Progenitor cell of endocrine pancreas (in vitro differentiated cells): ENCODE results near the gene IFIT5. TPM values are rescaled to one million over a fixed set of nuclear protein-coding genes. Genes with fewer than 3 reads are reported as not detected.
A peak's percentile ranks its signal among the peaks of the same experiment; 100 is the strongest.

Experiments used
- DNase-seq: peaks from one replicate; pipeline ENCODE4 v3.0.0; 2021; ENCODE audit warnings: low spot score; ENCODE audit not compliant: unreplicated experiment
- H3K27ac Mint-ChIP-seq: 2 replicates; pipeline ENCODE4 v1.8.0; 2021; ENCODE audit warnings: mild to moderate bottlenecking, moderate library complexity, mixed read lengths
- H3K27me3 Mint-ChIP-seq: 2 replicates; pipeline ENCODE4 v1.8.0; 2021; ENCODE audit warnings: mixed read lengths
- H3K36me3 Mint-ChIP-seq: 2 replicates; pipeline ENCODE4 v1.8.0; 2022; ENCODE audit warnings: mixed read lengths; ENCODE audit not compliant: insufficient read depth
- H3K4me1 Mint-ChIP-seq: 2 replicates; pipeline ENCODE4 v1.8.0; 2021; ENCODE audit warnings: low read depth, mixed read lengths
- H3K4me3 Mint-ChIP-seq: 2 replicates; pipeline ENCODE4 v1.8.0; 2021; ENCODE audit warnings: low read depth, mild to moderate bottlenecking, moderate library complexity, mixed read lengths
- H3K9me3 Mint-ChIP-seq: 2 replicates; pipeline ENCODE4 v1.8.0; 2021; ENCODE audit warnings: low read depth, mixed read lengths
- total RNA-seq: library from RNA; stranded (reverse); gene quantifications from 2 replicates; pipeline ENCODE4 v1.2.1, GENCODE V29; 2021
- TF ChIP-seq, protein P1 (sequence below): fragments of 200-600 bp; sonication (generic); IDR thresholded peaks from one replicate; pipeline ENCODE4 v1.5.0; 2021; ENCODE audit warnings: antibody characterized with exemption, mild to moderate bottlenecking; ENCODE audit not compliant: unreplicated experiment

The IFIT5 gene
- total RNA-seq, 1 donor from 2014 or later: 6.0 TPM

DNA sequence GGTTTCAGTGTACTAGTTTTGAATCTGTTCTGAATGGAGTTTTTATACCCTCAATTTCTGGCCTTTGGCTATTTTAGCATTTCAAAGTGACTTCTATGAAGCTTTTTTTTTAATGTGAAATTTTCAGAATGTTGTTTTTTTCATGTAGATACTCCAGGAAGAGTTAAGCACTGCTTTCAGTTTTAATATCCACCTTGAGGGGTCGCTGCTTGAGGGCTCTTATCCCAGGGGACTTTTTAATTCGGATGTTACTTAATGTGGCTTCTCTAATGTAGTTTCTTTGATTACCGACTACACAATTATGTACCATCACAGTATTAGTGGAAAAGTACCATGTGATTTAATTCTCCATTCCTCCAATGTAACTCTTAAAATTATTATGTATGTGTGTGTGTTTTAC is 5.2 kb downstream of the IFIT5 start:
- no peak for DNase-seq
- peaks cover 8% of the 10 kb centered on the region for H3K27me3 Mint-ChIP-seq
- TF ChIP-seq, protein P1, sequence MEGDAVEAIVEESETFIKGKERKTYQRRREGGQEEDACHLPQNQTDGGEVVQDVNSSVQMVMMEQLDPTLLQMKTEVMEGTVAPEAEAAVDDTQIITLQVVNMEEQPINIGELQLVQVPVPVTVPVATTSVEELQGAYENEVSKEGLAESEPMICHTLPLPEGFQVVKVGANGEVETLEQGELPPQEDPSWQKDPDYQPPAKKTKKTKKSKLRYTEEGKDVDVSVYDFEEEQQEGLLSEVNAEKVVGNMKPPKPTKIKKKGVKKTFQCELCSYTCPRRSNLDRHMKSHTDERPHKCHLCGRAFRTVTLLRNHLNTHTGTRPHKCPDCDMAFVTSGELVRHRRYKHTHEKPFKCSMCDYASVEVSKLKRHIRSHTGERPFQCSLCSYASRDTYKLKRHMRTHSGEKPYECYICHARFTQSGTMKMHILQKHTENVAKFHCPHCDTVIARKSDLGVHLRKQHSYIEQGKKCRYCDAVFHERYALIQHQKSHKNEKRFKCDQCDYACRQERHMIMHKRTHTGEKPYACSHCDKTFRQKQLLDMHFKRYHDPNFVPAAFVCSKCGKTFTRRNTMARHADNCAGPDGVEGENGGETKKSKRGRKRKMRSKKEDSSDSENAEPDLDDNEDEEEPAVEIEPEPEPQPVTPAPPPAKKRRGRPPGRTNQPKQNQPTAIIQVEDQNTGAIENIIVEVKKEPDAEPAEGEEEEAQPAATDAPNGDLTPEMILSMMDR: peak; percentile 44
- no peak overlapping the region for H3K4me3 Mint-ChIP-seq
- peaks cover 3% of the 10 kb centered on the region for H3K4me1 Mint-ChIP-seq
- H3K27ac Mint-ChIP-seq: no peak overlapping the region
- peaks cover 5% of the 10 kb centered on the region for H3K36me3 Mint-ChIP-seq
- H3K9me3 Mint-ChIP-seq: no peaks in the 10 kb centered on the region

- Mint-ChIP-seq H3K4me3 (no peak overlapping the region), H3K9me3 (no peaks in the 10 kb centered on the region), H3K27me3 (peaks cover 6% of the 10 kb centered on the region), H3K36me3 (peaks cover 5% of the 10 kb centered on the region), H3K27ac (no peak overlapping the region), H3K4me1 (peaks cover 8% of the 10 kb centered on the region)
- DNase-seq: no peak
- TF ChIP-seq, protein P1: no peak
Measured at GRCh38 chr10:89421018-89421476, 6.7 kb downstream of the IFIT5 start.

DNA sequence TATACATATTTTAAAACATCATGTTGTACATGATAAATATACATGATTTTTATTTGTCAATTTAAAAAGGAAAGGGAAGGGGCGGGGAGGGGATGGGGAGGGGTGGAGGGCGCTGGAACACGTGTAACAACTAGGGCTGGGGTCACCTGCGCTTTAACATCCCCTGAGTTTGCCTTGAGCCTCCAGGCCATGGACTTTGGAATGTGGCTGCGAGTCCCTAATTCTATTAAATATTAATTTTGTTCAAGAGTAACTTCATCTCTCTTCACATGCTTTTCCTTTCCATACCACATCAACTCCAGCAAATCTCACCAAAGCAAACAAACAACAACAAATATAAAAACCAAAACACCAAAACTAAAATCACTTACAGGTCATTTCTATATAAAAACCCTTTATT is 10.6 kb downstream of the IFIT5 start:
- Mint-ChIP-seq H3K36me3 (no peaks in the 10 kb centered on the region), H3K4me1 (peaks cover 15% of the 10 kb centered on the region), H3K9me3 (no peaks in the 10 kb centered on the region), H3K27me3 (peaks cover 6% of the 10 kb centered on the region), H3K4me3 (no peak overlapping the region), H3K27ac (no peak overlapping the region)
- no peak for DNase-seq
- TF ChIP-seq, protein P1: no peak

DNA sequence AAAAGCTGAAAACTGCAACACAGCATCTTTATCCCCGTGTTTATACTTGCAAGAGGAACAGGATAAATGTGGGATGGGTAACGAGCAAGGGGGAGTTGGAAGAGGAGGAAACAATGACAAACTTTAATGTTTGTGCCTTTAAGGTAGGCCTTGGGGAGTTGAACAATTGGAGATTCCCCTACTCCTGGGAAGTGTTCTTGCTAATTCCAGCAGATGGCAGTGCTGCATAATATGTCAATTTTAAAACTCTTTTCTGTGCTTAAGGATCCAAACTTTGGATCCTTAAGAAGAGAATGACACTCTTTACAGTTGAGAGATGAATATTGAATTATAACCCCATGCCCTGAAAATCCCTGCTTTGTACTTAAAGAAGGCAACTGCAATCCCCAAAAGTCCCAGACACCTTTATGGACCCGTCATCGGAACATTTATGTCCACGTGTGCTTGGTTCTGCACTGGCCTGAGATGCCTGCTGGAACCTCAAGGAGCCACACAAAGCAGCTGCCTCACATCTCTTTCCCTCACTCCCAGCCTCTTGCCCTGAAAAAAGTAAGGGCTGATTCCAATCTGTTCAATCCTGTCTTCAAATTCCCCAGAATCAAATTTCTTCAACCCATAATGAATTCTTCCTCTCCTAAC is 12.0 kb downstream of the IFIT5 start:
- Mint-ChIP-seq H3K27ac (no peak overlapping the region), H3K4me3 (no peak overlapping the region), H3K9me3 (no peaks in the 10 kb centered on the region), H3K36me3 (no peaks in the 10 kb centered on the region), H3K27me3 (peaks cover 6% of the 10 kb centered on the region), H3K4me1 (peaks cover 15% of the 10 kb centered on the region)
- TF ChIP-seq, protein P1: peak; percentile 83
- no peak for DNase-seq

GRCh38 chr10:89427629-89428028 is 13.3 kb downstream of the IFIT5 start:
- peak overlapping the region; percentile 17 for H3K27ac Mint-ChIP-seq
- TF ChIP-seq, protein P1: no peak
- peaks cover 2% of the 10 kb centered on the region for H3K36me3 Mint-ChIP-seq
- no peaks in the 10 kb centered on the region for H3K9me3 Mint-ChIP-seq
- DNase-seq: no peak
- no peak overlapping the region for H3K4me3 Mint-ChIP-seq
- H3K27me3 Mint-ChIP-seq: peaks cover 6% of the 10 kb centered on the region
- peaks cover 15% of the 10 kb centered on the region for H3K4me1 Mint-ChIP-seq
